MM.1S (cell line): ENCODE results near the gene ERICH3.

ENCODE experiments used
- DNase-seq: peaks from one replicate; pipeline ENCODE4 v3.0.0-alpha.2; 2015
- H2AFZ ChIP-seq: fragments of 300-600 bp; sonication (generic); 2 replicates; pipeline ENCODE4 v1.6.0; 2016; ENCODE audit warnings: antibody characterized with exemption, low read length
- H3F3A ChIP-seq: fragments of 300-600 bp; sonication (generic); 2 replicates; pipeline ENCODE4 v1.6.1; 2016; ENCODE audit warnings: mild to moderate bottlenecking, antibody characterized with exemption, low read length, moderate library complexity, mixed read lengths; ENCODE audit not compliant: insufficient read depth
- H3K27ac ChIP-seq: fragments of 300-600 bp; sonication (generic); 2 replicates; pipeline ENCODE4 v1.5.1; 2016; ENCODE audit warnings: mild to moderate bottlenecking, low read length
- H3K27me3 ChIP-seq: fragments of 300-600 bp; sonication (generic); replicated peaks from 2 replicates; pipeline ENCODE4 v1.6.0; 2016; ENCODE audit warnings: low read length; ENCODE audit not compliant: insufficient read depth
- H3K36me3 ChIP-seq: fragments of 300-600 bp; sonication (generic); replicated peaks from 2 replicates; pipeline ENCODE4 v1.6.1; 2016; ENCODE audit warnings: mild to moderate bottlenecking, low read length, mixed read lengths; ENCODE audit not compliant: insufficient read depth
- H3K4me1 ChIP-seq: fragments of 300-600 bp; sonication (generic); 2 replicates; pipeline ENCODE4 v1.6.1; 2016; ENCODE audit warnings: low read length, mixed read lengths
- H3K4me2 ChIP-seq: fragments of 300-600 bp; sonication (generic); 2 replicates; pipeline ENCODE4 v1.6.0; 2016; ENCODE audit warnings: low read depth, low read length
- H3K4me3 ChIP-seq: fragments of 300-600 bp; sonication (generic); 2 replicates; pipeline ENCODE4 v1.5.1; 2016; ENCODE audit warnings: low read length, mixed read lengths
- H3K79me2 ChIP-seq: fragments of 300-600 bp; sonication (generic); 2 replicates; pipeline ENCODE4 v1.6.1; 2016; ENCODE audit warnings: mixed run types, low read length, mixed read lengths
- H3K9ac ChIP-seq: fragments of 300-600 bp; sonication (generic); 2 replicates; pipeline ENCODE4 v1.6.1; 2016; ENCODE audit warnings: low read length, mixed read lengths
- H3K9me2 ChIP-seq: fragments of 300-600 bp; sonication (generic); replicated peaks from 2 replicates; pipeline ENCODE4 v1.6.1; 2016; ENCODE audit warnings: mild to moderate bottlenecking, low read length, mixed read lengths; ENCODE audit not compliant: insufficient read depth
- H3K9me3 ChIP-seq: fragments of 300-600 bp; sonication (generic); replicated peaks from 2 replicates; pipeline ENCODE4 v1.6.1; 2016; ENCODE audit warnings: mild to moderate bottlenecking, low read length, mixed read lengths; ENCODE audit not compliant: insufficient read depth
- H4K20me1 ChIP-seq: fragments of 300-600 bp; sonication (generic); 2 replicates; pipeline ENCODE4 v1.6.1; 2016; ENCODE audit warnings: mild to moderate bottlenecking, low read length, moderate library complexity, mixed read lengths; ENCODE audit not compliant: insufficient read depth
- EZH2 ChIP-seq: fragments of 300-600 bp; sonication (generic); optimal IDR thresholded peaks from 2 replicates; pipeline ENCODE3; 2017; ENCODE audit warnings: low read depth, mild to moderate bottlenecking, antibody characterized with exemption, low read length, mixed read lengths
- EZH2phosphoT487 ChIP-seq: fragments of 300-600 bp; sonication (generic); IDR thresholded peaks from 2 replicates; pipeline ENCODE4 v1.6.1; 2018; ENCODE audit warnings: antibody characterized with exemption, low read length
- TF ChIP-seq, protein P1 (sequence below): fragments of 300-600 bp; sonication (generic); IDR thresholded peaks from 2 replicates; pipeline ENCODE4 v1.5.1; 2016; ENCODE audit warnings: antibody characterized with exemption, low read length, mixed read lengths

Gene ERICH3

GRCh38 chr1:74609810-74610371, 63.7 kb downstream of the ERICH3 start:
- Histone ChIP-seq H3K9me2 (no peaks in the 10 kb centered on the region), H2AFZ (no peak overlapping the region), H3K9me3 (no peaks in the 10 kb centered on the region), H3K27me3 (no peaks in the 10 kb centered on the region), H3K9ac (no peak overlapping the region), H3F3A (no peaks in the 10 kb centered on the region), H3K4me1 (no peaks in the 10 kb centered on the region), H3K36me3 (no peaks in the 10 kb centered on the region), H3K27ac (no peak overlapping the region), H3K79me2 (no peaks in the 10 kb centered on the region), H3K4me3 (no peak overlapping the region), H4K20me1 (no peaks in the 10 kb centered on the region), H3K4me2 (no peak overlapping the region)
- DNase-seq: no peak
- TF ChIP-seq EZH2 (no peak), EZH2phosphoT487 (no peak)
- TF ChIP-seq, protein P1, sequence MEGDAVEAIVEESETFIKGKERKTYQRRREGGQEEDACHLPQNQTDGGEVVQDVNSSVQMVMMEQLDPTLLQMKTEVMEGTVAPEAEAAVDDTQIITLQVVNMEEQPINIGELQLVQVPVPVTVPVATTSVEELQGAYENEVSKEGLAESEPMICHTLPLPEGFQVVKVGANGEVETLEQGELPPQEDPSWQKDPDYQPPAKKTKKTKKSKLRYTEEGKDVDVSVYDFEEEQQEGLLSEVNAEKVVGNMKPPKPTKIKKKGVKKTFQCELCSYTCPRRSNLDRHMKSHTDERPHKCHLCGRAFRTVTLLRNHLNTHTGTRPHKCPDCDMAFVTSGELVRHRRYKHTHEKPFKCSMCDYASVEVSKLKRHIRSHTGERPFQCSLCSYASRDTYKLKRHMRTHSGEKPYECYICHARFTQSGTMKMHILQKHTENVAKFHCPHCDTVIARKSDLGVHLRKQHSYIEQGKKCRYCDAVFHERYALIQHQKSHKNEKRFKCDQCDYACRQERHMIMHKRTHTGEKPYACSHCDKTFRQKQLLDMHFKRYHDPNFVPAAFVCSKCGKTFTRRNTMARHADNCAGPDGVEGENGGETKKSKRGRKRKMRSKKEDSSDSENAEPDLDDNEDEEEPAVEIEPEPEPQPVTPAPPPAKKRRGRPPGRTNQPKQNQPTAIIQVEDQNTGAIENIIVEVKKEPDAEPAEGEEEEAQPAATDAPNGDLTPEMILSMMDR: no peak

DNA sequence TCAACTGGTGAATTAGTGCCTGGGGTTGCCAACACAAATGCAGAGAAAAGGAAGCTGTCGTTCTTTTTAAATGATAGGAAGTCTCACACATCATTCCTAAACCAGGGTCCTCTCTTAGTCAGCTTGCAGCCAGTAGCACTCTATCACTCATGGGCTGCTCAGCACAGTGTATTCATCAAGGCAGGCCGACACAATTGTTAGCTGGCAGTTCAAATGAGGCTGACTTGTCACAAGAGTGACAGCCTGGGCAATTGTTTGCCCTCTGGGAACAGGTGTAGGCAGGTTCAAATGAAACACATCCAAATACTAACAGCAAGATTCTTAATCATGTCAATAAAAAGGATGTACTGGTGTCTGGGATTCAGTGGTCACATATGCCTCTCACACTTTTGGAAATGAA, 76.9 kb downstream of the ERICH3 start:
- Histone ChIP-seq H4K20me1 (no peaks in the 10 kb centered on the region), H3K4me3 (no peak overlapping the region), H3K4me2 (no peak overlapping the region), H3K9me2 (no peaks in the 10 kb centered on the region), H2AFZ (no peak overlapping the region), H3K27me3 (no peaks in the 10 kb centered on the region), H3K9me3 (no peaks in the 10 kb centered on the region), H3F3A (no peaks in the 10 kb centered on the region), H3K4me1 (no peaks in the 10 kb centered on the region), H3K9ac (no peak overlapping the region), H3K36me3 (no peaks in the 10 kb centered on the region), H3K27ac (no peak overlapping the region), H3K79me2 (no peaks in the 10 kb centered on the region)
- no peak for DNase-seq
- TF ChIP-seq EZH2phosphoT487 (no peak), EZH2 (no peak)
- TF ChIP-seq, protein P1: no peak

- H3K9ac ChIP-seq: no peak overlapping the region
- TF ChIP-seq EZH2phosphoT487 (no peak), EZH2 (no peak)
- TF ChIP-seq, protein P1: no peak
- H3K9me3 ChIP-seq: no peaks in the 10 kb centered on the region
- H3K36me3 ChIP-seq: no peaks in the 10 kb centered on the region
- no peak for DNase-seq
- no peak overlapping the region for H3K4me3 ChIP-seq
- no peak overlapping the region for H2AFZ ChIP-seq
- no peaks in the 10 kb centered on the region for H4K20me1 ChIP-seq
- no peaks in the 10 kb centered on the region for H3K4me1 ChIP-seq
- no peaks in the 10 kb centered on the region for H3K27me3 ChIP-seq
- H3K9me2 ChIP-seq: no peaks in the 10 kb centered on the region
- no peaks in the 10 kb centered on the region for H3F3A ChIP-seq
- no peak overlapping the region for H3K27ac ChIP-seq
- no peaks in the 10 kb centered on the region for H3K79me2 ChIP-seq
- H3K4me2 ChIP-seq: no peak overlapping the region
Observed at GRCh38 chr1:74593887-74594866, 79.4 kb downstream of the ERICH3 start.
